Esophagus squamous epithelium (tissue), 4 donors: Measurements from ENCODE around the gene UQCRHL.

Source experiments
- POLR2A ChIP-seq, 4 donors: fragments of 450-650 bp; IDR thresholded peaks; one replicate each; pipeline ENCODE4 v1.6.1; 2017; ENCODE audit warnings: antibody characterized with exemption in 4 of 4, mild to moderate bottlenecking in 4 of 4, moderate library complexity in 3 of 4
- TF ChIP-seq, protein P1 (sequence below), 6 experiments: fragments of 450-650 bp in 4 of 6; fragments of 200-600 bp in 2 of 6; sonication (generic) in 2 of 6; IDR thresholded peaks; one replicate each; pipeline ENCODE4 v1.5.1; 2016 to 2019; ENCODE audit warnings: antibody characterized with exemption in 6 of 6, mild to moderate bottlenecking in 4 of 6, moderate library complexity in 4 of 6

DNA sequence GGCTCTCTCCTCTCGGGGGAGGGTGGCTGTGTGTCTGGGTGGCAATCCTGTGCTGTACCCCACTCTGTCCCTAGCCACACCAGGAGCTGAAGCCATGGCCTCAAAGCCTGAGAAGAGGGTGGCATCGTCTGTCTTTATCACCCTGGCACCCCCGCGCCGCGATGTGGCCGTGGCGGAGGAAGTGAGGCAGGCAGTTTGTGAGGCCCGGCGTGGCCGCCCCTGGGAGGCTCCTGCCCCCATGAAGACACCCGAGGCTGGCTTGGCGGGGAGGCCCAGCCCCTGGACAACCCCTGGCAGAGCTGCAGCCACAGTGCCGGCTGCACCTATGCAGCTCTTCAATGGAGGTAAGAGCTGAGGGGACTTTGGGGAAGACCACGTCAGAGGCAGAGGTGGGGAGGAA lies 42.6 kb downstream of the UQCRHL start:
- TF ChIP-seq, protein P1, sequence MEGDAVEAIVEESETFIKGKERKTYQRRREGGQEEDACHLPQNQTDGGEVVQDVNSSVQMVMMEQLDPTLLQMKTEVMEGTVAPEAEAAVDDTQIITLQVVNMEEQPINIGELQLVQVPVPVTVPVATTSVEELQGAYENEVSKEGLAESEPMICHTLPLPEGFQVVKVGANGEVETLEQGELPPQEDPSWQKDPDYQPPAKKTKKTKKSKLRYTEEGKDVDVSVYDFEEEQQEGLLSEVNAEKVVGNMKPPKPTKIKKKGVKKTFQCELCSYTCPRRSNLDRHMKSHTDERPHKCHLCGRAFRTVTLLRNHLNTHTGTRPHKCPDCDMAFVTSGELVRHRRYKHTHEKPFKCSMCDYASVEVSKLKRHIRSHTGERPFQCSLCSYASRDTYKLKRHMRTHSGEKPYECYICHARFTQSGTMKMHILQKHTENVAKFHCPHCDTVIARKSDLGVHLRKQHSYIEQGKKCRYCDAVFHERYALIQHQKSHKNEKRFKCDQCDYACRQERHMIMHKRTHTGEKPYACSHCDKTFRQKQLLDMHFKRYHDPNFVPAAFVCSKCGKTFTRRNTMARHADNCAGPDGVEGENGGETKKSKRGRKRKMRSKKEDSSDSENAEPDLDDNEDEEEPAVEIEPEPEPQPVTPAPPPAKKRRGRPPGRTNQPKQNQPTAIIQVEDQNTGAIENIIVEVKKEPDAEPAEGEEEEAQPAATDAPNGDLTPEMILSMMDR (IDR thresholded peaks at IDR 0.05): no peak
- TF ChIP-seq POLR2A (IDR thresholded peaks at IDR 0.05): no peak
